CD4-positive, CD25-positive, alpha-beta regulatory T cell (primary cell): ENCODE data around the gene HOXD8. TPM values are rescaled to one million over a fixed set of nuclear protein-coding genes. Genes with fewer than 3 reads are reported as not detected.

Source experiments
- ATAC-seq, 2 donors: fragments of 150-1000 bp; cut with Tn5 transposase; one replicate each; pipeline ENCODE4 v1.10.0; 2021; ENCODE audit warnings: low read depth in 2 of 2, moderate number of reproducible peaks in 2 of 2, moderate library complexity in 1 of 2
- DNase-seq, 3 donors: peaks; one replicate each; pipeline versions ENCODE4 v3.0.0 to v3.0.0-alpha.2; 2012 to 2022; ENCODE audit warnings: mixed read lengths in 1 of 3
- H3K27ac ChIP-seq: one replicate; pipeline ENCODE4 v1.7.0; 2013; ENCODE audit warnings: mild to moderate bottlenecking, low read length; ENCODE audit not compliant: insufficient read depth, poor library complexity, severe bottlenecking
- H3K27me3 ChIP-seq: one replicate; pipeline ENCODE4 v1.7.0; 2013; ENCODE audit warnings: low read length; ENCODE audit not compliant: control insufficient read depth, insufficient read depth
- H3K36me3 ChIP-seq: one replicate; pipeline ENCODE4 v1.7.0; 2013; ENCODE audit warnings: mild to moderate bottlenecking, low read length, moderate library complexity; ENCODE audit not compliant: control insufficient read depth, insufficient read depth
- H3K4me1 ChIP-seq: 2 replicates; pipeline ENCODE4 v1.7.0; 2013; ENCODE audit warnings: mild to moderate bottlenecking, low read length; ENCODE audit not compliant: insufficient read depth, control insufficient read depth, poor library complexity, severe bottlenecking
- H3K4me3 ChIP-seq: one replicate; pipeline ENCODE4 v1.7.0; 2013; ENCODE audit warnings: low read depth, mild to moderate bottlenecking, low read length, moderate library complexity
- H3K9me3 ChIP-seq, 2 experiments: 1 replicate in 1 of 2; 2 replicates in 1 of 2; pipeline ENCODE4 v1.7.0; 2013; ENCODE audit warnings: low read length in 2 of 2, mild to moderate bottlenecking in 1 of 2, moderate library complexity in 1 of 2; ENCODE audit not compliant: control insufficient read depth in 2 of 2
- H3K27ac Mint-ChIP-seq, 3 donors: one replicate each; pipeline ENCODE4 v1.8.0; 2020 to 2022; ENCODE audit warnings: mild to moderate bottlenecking in 3 of 3, mixed read lengths in 3 of 3, moderate library complexity in 2 of 3
- H3K27me3 Mint-ChIP-seq: one replicate; pipeline ENCODE4 v1.8.0; 2022; ENCODE audit warnings: mild to moderate bottlenecking, mixed read lengths
- H3K36me3 Mint-ChIP-seq: one replicate; pipeline ENCODE4 v1.8.0; 2020; ENCODE audit warnings: mixed read lengths
- H3K4me1 Mint-ChIP-seq, 4 donors: one replicate each; pipeline ENCODE4 v1.8.0; 2020 to 2022; ENCODE audit warnings: mixed read lengths in 4 of 4, mild to moderate bottlenecking in 1 of 4
- H3K4me3 Mint-ChIP-seq, 4 donors: one replicate each; pipeline ENCODE4 v1.8.0; 2020 to 2022; ENCODE audit warnings: mild to moderate bottlenecking in 4 of 4, mixed read lengths in 4 of 4, moderate library complexity in 3 of 4
- H3K9me3 Mint-ChIP-seq, 7 donors: one replicate each; pipeline ENCODE4 v1.8.0; 2020 to 2022; ENCODE audit warnings: mixed read lengths in 7 of 7, mild to moderate bottlenecking in 3 of 7, moderate library complexity in 2 of 7
- polyA plus RNA-seq, 4 donors: library from polyadenylated mRNA; unstranded; fragments of 300-500 nt; fragmentation: Illumina TruSeq; gene quantifications; one replicate each; pipeline ENCODE4 v1.2.3, GENCODE V29; 2021
- total RNA-seq: library from RNA; stranded (reverse); gene quantifications from one replicate; pipeline ENCODE4 v1.2.3, GENCODE V29; 2022

The HOXD8 gene
- total and polyA plus RNA-seq, 5 donors from 2014 or later = not detected

DNA sequence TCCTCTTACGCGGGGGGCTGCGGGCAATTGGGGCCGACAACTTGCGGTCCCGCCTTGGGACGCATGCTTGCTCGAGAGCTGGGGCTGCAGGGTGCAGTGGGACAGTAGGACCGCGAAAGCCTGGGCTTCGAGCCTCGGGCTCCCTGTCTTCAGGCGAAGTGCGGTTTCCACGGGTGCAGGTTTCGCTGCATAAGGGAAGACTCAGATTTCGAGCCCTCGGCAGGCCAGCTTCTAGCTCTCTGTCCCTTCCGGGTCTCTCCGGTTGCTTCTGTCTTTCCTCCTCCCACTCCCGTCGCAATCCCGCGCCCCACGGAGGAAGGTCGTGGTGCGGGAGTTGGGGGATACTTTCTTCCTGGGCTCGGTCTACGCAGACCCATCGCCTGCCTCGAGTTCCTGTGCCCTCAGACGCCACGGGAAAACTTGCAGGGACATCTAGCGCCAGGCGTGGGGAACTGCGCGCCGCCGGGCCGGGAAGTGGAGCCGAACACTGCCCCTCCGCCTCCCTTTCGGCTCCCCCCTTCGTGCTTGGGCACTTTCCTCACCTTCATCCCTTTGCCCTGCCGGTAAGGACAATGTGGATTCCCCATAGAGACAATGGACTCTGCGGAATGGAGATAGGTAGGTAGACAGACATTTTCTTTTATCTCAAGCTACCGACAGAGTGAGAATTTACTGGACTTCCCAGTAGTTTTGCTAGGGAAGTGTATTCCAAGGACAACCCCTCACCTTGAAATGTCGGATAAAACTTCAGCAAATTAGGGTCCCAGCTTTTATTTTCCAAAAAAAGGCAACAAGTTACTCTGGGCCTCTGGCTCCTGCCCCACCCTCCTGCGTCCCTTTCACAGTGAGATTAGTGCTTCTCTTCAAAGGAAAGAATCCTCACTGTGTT is 41.2 kb upstream of the HOXD8 start:
- Mint-ChIP-seq H3K36me3 (peaks cover 16% of the 10 kb centered on the region), H3K9me3 (peaks cover 0 to 33% (median 0%) of the 10 kb centered on the region in 7 donors), H3K4me1 (peaks cover 6 to 22% (median 11%) of the 10 kb centered on the region in 4 donors), H3K27me3 (peaks cover 93% of the 10 kb centered on the region), H3K27ac (peak overlapping the region in 1 of 3 donors; percentile 49), H3K4me3 (peak overlapping the region in 3 of 4 donors; percentile 63 to 77 (median 63))
- peaks cover 11% of the 10 kb centered on the region for H3K4me1 ChIP-seq
- DNase-seq (no peak), ATAC-seq (no peak)
- peaks cover 4 to 47% of the 10 kb centered on the region in 2 experiments for H3K9me3 ChIP-seq
- H3K27me3 ChIP-seq = peaks cover 64% of the 10 kb centered on the region
- H3K27ac ChIP-seq = no peak overlapping the region
- no peak overlapping the region for H3K4me3 ChIP-seq
- no peaks in the 10 kb centered on the region for H3K36me3 ChIP-seq

DNA sequence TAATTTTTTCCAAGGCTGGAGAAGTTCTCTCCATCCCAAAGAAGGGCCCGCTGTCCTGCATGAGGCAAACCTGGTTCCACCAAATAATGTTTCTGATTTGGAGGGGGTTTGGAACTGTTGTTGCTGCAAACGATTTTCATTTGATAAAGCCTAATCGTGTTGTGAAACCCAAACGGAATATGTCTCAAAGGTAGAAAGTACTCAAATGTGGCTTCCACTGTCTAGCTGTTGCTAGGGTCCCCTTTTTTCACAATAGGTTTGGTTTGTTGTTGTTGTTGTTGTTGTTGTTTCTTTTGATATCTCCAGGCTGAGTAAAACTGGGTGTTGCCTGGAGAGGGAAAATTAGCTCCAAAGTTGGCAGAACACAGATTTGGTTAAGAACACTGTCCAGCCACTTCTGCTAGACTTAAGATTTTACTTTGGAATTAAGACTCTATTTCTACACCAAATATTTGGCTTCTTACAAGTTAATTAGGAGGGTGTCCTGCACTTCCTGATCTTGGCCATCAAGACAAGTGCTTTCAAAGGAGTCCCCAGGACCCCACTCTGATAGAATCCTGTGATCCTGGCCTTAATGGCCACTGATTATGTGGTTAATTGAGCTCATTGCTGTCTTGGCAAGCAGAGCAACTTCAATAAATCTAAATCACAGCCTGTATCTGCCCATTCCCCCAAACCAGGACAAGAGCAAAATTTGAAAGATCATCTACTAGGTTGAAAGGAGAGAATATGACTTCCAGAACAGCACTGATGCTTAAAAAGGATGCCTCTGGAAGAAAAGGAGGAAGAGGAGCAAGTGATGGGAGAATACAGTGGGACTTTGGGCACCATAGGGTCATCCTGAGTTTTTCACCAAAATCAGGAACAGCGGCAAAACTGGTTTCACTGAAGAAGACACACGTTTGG is 40.3 kb upstream of the HOXD8 start:
- H3K36me3 Mint-ChIP-seq = peaks cover 12% of the 10 kb centered on the region
- peaks cover under 1 to 39% of the 10 kb centered on the region in 2 experiments for H3K9me3 ChIP-seq
- peaks cover 5 to 29% (median 16%) of the 10 kb centered on the region in 4 donors for H3K4me1 Mint-ChIP-seq
- no peaks in the 10 kb centered on the region for H3K36me3 ChIP-seq
- no peak overlapping the region for H3K27ac ChIP-seq
- peaks cover 93% of the 10 kb centered on the region for H3K27me3 Mint-ChIP-seq
- H3K27ac Mint-ChIP-seq = no peak overlapping the region
- H3K9me3 Mint-ChIP-seq = peaks cover 0 to 36% (median 2%) of the 10 kb centered on the region in 7 donors
- no peak for DNase-seq
- H3K4me1 ChIP-seq = peaks cover 11% of the 10 kb centered on the region
- ATAC-seq = no peak
- H3K4me3 Mint-ChIP-seq = peak overlapping the region in 2 of 4 donors; percentile 5 to 16
- no peak overlapping the region for H3K4me3 ChIP-seq
- H3K27me3 ChIP-seq = peaks cover 69% of the 10 kb centered on the region

DNA sequence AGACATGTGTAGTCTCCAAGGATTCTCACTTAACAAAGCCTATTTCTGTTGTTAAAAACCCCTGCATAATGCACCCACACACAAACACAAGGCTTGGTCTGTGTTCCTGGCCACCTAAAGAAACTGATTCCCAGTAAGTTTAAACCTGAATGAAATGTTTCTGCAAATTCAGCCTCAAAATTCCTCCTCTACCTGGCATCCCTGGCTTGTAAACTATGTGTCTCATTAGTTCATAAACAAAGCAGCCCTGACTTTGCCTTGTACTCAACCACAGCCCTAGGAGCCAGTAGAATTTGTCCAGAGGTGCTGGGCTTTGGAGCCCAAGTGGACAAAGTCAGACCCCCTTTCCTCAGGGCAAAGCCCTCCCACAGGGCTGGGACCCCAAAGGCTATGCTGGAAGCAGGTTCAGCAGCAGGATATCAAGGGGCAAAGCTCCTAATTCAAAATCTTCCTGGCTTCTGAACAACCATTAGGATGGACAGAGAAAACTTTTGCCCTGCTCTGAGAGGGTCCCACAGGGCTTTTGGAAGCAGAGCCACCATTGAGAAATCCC is 39.6 kb upstream of the HOXD8 start:
- Mint-ChIP-seq H3K4me3 (peak overlapping the region in 1 of 4 donors; percentile 7), H3K27me3 (peaks cover 93% of the 10 kb centered on the region), H3K36me3 (peaks cover 12% of the 10 kb centered on the region), H3K9me3 (peaks cover 0 to 34% (median 2%) of the 10 kb centered on the region in 7 donors), H3K27ac (no peak overlapping the region), H3K4me1 (peaks cover 5 to 31% (median 16%) of the 10 kb centered on the region in 4 donors)
- H3K4me3 ChIP-seq = no peak overlapping the region
- no peak for DNase-seq
- H3K27me3 ChIP-seq = peaks cover 71% of the 10 kb centered on the region
- no peak overlapping the region for H3K27ac ChIP-seq
- H3K9me3 ChIP-seq = peaks cover 3 to 36% of the 10 kb centered on the region in 2 experiments
- no peak for ATAC-seq
- no peaks in the 10 kb centered on the region for H3K36me3 ChIP-seq
- peaks cover 11% of the 10 kb centered on the region for H3K4me1 ChIP-seq

DNA sequence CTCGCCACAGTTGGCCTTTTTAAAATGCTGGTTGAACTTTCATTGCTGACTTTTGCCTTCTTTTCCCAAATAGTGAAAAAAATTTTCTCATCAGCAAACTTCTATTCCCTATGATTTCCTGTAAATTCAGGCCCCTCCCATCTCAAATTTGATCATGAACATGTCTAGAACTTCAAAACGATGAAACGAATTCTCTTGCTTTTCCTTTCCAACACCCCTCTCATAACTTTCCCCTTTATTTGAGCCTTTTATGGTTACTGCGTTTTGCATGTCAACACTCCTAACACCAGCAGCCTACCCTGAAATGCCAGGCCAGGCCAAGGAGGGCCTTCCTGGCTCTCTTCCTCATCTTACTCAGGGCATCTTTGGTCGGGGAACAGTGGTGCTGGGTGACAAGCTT is 38.6 kb upstream of the HOXD8 start:
- Mint-ChIP-seq H3K9me3 (peaks cover 0 to 32% (median 2%) of the 10 kb centered on the region in 7 donors), H3K4me1 (peaks cover 5 to 32% (median 16%) of the 10 kb centered on the region in 4 donors)
- H3K4me1 ChIP-seq = peaks cover 11% of the 10 kb centered on the region

DNA sequence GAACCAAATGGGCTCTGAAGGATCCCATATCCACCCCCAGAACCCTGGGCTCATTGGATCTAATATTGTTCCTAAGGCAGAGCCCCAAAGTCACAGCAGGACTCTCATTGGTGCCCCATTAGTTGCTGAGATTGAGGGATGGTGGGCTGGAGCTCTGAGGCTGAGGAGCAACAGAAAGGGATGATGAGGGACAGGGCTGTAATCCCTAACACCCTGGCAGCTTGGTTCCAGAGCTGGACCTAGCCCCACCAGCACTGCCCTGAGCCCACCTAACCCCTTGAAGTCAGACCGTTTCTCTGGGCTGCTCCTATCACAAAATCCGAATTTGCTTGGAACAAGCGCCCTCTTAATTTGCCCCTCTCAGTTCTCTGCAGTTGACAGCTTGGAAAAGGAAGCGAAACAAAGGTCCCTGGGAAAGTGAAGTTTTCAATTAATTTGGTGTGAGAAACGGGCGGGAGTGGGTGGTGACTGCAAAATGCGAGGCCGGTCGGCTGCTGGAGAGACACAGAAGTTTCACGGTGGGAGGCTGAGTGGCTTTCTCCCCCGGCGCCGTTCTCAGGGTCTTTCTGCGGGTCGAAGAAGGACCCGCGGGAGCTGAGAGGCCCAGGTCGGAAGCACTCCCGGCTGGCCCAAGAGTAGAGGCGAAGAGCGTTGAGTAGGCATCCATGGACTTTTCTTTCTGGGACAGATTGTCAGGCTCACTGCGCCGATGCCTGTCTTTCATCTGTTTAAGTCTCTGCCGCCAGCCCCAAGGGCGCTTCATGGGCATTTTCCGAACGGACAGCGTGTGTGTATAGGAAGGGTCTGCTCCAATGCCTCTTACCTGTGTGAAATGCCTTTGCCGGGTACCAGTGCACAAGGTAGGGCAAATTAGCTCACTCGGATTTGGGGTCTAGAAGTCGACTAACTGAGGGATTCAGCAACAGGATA is 37.9 kb upstream of the HOXD8 start:
- Mint-ChIP-seq H3K4me3 (peak overlapping the region in 3 of 4 donors; percentile 55 to 77 (median 72)), H3K27ac (peak overlapping the region in 2 of 3 donors; percentile 72 to 94), H3K36me3 (peaks cover 12% of the 10 kb centered on the region), H3K4me1 (peaks cover 8 to 38% (median 20%) of the 10 kb centered on the region in 4 donors), H3K27me3 (peaks cover 93% of the 10 kb centered on the region), H3K9me3 (peaks cover 0 to 30% (median 2%) of the 10 kb centered on the region in 7 donors)
- Histone ChIP-seq H3K27ac (no peak overlapping the region), H3K4me1 (peaks cover 17% of the 10 kb centered on the region), H3K27me3 (peaks cover 81% of the 10 kb centered on the region), H3K36me3 (no peaks in the 10 kb centered on the region), H3K4me3 (no peak overlapping the region), H3K9me3 (peaks cover 6 to 37% of the 10 kb centered on the region in 2 experiments)
- DNase-seq = no peak
- ATAC-seq = no peak

More for the DNA sequence above, 38.6 kb upstream of the HOXD8 start:
- peaks cover 77% of the 10 kb centered on the region for H3K27me3 ChIP-seq
- H3K4me3 ChIP-seq = no peak overlapping the region
- Mint-ChIP-seq H3K27ac (no peak overlapping the region), H3K36me3 (peaks cover 12% of the 10 kb centered on the region), H3K4me3 (peak overlapping the region in 1 of 4 donors; percentile 7), H3K27me3 (peaks cover 93% of the 10 kb centered on the region)
- no peak overlapping the region for H3K27ac ChIP-seq
- DNase-seq (no peak), ATAC-seq (no peak)
- peaks cover 6 to 38% of the 10 kb centered on the region in 2 experiments for H3K9me3 ChIP-seq
- no peaks in the 10 kb centered on the region for H3K36me3 ChIP-seq

DNA sequence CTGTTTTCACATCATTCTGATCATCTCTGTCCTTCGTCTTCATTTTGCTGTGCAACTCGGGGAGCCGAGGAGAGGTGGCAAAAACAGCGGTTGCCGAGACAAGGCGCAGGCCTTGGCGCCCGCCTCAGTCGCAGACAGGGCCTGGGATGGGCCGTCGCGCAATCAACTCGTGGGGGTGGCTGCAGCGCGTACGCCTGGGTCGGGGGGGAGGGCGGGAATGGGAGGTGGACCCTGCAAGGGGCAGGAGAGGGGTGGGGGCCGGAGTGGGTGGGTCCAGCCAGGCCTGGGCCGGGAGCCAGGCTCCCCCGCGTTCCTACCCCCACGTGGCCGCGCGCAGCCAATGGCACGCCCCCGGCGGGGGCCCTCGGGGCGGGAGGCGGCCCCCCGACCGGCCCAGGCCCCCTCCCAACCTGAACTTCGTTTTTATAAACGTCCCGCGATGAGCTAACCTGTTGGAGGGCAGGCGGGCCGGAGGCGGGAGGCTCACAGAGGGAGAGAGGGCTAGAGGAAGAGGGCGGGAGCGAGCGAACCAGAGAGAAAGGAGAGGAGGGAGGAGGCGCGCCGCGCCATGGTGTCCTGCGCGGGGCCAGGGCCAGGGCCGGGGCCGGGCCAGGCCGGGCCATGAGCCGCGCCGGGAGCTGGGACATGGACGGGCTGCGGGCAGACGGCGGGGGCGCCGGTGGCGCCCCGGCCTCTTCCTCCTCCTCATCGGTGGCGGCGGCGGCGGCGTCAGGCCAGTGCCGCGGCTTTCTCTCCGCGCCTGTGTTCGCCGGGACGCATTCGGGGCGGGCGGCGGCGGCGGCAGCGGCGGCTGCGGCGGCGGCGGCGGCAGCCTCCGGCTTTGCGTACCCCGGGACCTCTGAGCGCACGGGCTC is 37.0 kb upstream of the HOXD8 start, which contains the start of gene HOXD13:
Gene HOXD13 (plus strand): TSS at position 452 of the 875 bp plus-strand sequence. CDS start 170 bp downstream, at position 622.
- no peak within 1 kb of the TSS for H3K4me3 ChIP-seq
- Mint-ChIP-seq H3K4me3 (peak within 1 kb of the TSS in 3 of 4 donors; percentile 55 to 77 (median 72)), H3K9me3 (peaks cover 0 to 25% (median 2%) of the 10 kb centered on the region in 7 donors), H3K4me1 (peaks cover 10 to 44% (median 27%) of the 10 kb centered on the region in 4 donors), H3K27me3 (peaks cover 93% of the 10 kb centered on the region), H3K27ac (peak within 1 kb of the TSS in 2 of 3 donors; percentile 72 to 94), H3K36me3 (peaks cover 12% of the 10 kb centered on the region)
- H3K9me3 ChIP-seq = peaks cover 6 to 36% of the 10 kb centered on the region in 2 experiments
- no peak for DNase-seq
- ATAC-seq = no peak
- H3K27ac ChIP-seq = no peak within 1 kb of the TSS
- H3K36me3 ChIP-seq = no peaks in the 10 kb centered on the region
- H3K4me1 ChIP-seq = peaks cover 26% of the 10 kb centered on the region
- peaks cover 76% of the 10 kb centered on the region for H3K27me3 ChIP-seq
